Epidermal melanocyte (primary cell): ENCODE results near the gene LTF.
"Not testable (repeated sequence)": the region's sequence is repeated elsewhere in the genome, so short reads cannot be mapped to it uniquely, and the experiment has no call there.

Experiments
- DNase-seq: peaks from one replicate; pipeline ENCODE4 v3.0.0; 2011; ENCODE audit warnings: low spot score; ENCODE audit not compliant: insufficient read length

The LTF gene

DNA sequence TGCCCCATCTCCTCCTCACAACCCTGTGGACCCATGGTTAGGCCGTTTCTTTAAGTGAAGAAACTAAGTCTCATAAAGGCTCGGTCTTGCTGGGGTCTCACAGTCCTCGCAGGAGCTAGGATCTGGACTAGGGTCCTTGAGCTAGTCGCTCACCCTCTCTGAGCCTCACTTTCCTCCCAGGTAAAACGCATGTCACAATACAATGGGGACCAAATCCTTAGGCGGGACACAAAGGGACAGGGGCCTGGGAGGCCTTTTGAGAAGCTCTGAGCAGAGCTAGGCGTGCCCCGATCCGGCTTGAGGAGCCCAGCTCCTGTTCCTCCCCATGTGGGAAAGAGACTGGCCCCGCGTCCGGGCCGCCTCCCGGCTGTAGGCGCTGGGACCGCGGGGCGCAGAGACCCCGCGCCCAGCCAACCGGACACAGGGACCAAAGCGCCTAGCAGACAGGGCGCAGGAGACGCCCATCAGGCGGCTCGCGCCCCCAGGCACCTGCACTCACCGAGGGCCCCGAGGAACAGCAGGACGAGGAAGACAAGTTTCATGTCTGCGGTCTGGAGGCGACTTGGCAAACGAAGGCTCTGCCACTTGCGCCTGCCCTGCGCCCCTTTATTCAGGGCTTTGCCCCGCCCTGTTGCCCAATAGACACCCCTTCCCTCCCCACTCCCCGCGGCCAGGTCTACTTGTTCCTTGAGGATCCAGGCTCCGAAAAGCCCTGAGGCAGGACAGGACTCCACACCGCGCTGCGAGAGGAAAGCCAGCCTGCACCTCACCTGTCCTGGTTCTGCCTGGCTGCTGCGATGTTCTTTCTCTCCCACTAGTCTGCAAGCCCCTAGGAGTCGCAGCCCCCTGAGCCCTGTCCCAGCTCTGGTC is at the start of gene LTF:
Gene LTF, minus strand, starts transcription at position 580 of the 870 bp plus-strand sequence. Its CDS starts 38 bp downstream, at position 542.
- no peak for DNase-seq

DNA sequence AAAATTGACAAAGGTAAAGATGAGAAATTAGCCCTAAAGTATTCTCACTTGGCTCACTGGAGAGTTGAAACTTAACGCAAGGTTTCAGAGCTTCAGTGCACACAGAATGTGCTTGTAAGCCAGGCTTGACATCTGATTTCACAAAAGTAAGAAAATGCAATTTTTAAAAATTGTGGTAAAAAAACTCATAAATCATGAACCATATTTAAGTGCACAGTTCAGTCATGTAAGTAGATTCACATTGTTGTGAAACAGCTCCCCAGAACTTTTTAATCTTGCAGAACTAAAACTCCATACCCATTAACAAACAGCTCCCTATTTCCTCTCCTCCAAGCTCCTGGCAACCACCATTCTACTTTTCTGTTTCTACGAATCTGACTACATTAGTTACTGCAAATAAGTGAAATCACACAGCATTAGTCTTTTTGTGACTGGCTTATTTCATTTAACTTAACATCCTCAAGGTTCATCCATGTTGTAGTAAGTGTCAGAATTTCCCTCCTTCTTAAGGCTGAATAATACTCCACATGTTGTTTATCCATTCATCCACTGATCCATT is 47.6 kb upstream of the LTF start:
- no peak for DNase-seq

DNA sequence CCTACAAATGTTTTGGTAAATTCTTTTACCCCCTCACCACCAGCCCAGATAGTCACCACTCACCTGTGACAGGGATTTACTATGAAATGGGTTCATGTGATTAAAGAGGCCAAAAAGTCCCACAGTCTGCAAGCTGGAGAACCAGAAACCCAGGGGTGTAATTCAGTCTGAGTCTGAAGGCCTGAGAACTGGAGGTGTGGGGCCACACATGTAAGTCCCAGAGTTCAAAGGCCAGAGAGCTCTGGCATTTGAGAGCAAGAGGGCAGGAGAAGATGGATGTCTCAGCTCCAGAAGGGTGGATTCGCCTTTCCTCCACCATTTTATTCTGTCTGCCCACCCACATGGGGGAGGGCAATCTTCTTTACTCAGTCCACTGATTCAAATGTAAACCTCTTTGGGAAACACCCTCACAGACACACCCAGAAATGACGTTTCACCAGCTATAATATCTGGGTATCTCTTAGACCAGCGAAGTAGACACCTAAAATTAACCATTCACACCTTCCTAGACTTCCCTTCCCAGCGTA is 45.0 kb upstream of the LTF start:
- no peak for DNase-seq

- DNase-seq: no peak
Measured at GRCh38 chr3:46508850-46509591, 44.3 kb upstream of the LTF start.

GRCh38 chr3:46506526-46506925 is 41.8 kb upstream of the LTF start:
- DNase-seq: no peak

DNA sequence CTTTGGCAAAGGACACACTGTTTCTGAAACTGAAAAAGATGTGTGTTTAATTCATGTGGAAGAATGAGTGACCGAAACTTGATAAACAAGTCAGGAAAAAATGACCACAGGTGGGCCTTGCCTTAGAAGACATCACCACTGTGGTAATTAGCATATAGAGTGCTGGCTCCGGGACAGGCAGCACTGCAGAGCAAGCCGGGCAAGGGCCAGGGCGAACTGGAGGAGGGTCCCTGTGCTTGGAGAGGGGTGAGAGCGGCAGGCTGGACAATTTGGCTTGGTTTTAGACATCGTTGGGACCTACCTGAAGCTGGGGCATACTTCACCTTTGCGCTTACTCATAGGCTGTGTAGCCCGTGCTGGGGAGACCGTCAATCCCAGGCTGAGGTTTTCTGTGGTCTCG is 41.2 kb upstream of the LTF start:
- no peak for DNase-seq

DNA sequence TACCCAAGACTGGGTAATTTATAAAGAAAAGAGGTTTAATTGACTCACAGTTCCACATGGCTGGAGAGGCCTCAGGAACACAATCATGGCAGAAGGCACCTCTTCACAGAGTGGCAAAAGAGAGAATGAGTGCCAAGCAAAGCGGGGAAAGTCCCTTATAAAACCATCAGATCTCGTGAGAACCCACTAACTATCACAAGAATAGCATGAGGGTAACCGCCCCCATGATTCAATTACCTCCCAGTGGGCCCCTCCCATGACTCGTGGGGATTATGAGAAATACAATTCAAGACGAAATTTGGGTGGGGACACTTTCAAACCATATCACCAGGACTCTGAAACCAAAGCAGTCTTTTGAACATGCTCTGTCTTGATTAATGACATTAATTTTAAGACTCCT is 40.1 kb upstream of the LTF start:
- no peak for DNase-seq

- no peak for DNase-seq
Measured at GRCh38 chr3:46503200-46503874, 38.6 kb upstream of the LTF start.

- no peak for DNase-seq
Measured at GRCh38 chr3:46501702-46502101, 37.0 kb upstream of the LTF start.

GRCh38 chr3:46500656-46501635 is 36.2 kb upstream of the LTF start:
- DNase-seq: no peak

DNA sequence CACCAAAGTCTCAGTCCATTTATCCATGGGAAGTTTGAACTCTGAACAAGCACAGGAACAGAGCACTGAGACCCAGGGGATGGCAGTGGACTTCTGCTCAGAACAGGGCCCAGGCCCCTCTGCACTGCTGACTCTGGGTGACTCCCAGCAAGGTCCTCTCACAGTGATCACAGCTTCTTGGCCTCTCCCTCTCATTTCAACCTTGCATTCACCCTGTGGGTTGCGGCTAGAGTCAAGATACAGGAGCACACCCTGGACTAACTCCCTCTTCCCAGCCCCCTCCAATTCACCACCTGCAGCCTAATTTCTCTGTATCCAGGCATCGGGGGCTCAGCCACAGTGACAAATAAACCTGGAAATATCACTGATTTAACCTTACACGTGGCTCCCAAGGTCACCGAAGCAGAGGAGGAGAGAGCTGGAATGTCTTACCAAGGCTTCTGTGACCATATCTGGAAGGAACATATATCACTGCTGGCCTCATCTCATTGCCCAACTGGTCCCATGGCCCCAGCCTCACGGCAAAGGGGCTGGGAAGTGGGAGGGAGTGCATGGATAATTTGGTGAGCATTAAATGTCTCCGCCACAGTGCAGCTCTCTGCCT is 34.3 kb upstream of the LTF start:
- DNase-seq: no peak

- no peak for DNase-seq
Measured at GRCh38 chr3:46497556-46498265, 33.0 kb upstream of the LTF start, which contains the start of gene RTP3. Gene RTP3 (plus strand): TSS chr3:46497976. CDS start chr3:46498063, 87 bp downstream.

GRCh38 chr3:46496746-46497555 is 32.2 kb upstream of the LTF start:
- no peak for DNase-seq

GRCh38 chr3:46495901-46496456 is 31.3 kb upstream of the LTF start:
- DNase-seq: no peak

DNA sequence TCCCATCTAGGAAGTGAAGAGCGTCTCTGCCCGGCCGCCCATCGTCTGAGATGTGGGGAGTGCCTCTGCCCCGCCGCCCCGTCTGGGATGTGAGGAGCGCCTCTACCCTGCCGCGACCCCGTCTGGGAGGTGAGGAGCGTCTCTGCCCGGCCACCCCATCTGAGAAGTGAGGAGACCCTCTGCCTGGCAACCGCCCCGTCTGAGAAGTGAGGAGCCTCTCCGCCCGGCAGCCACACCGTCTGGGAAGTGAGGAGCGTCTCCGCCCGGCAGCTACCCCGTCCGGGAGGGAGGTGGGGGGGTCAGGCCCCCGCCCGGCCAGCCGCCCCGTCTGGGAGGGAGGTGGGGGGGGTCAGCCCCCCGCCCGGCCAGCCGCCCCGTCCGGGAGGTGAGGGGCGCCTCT is 29.8 kb upstream of the LTF start:
- DNase-seq: not testable (repeated sequence)

- DNase-seq: no peak
Measured at GRCh38 chr3:46492890-46493547, 28.3 kb upstream of the LTF start.
